ENCODE results near the gene PARD3.

GRCh38 chr10:34358729-34359434 is 456.2 kb downstream of the PARD3 start:
- TF ChIP-seq CTCF (IDR thresholded peaks at IDR 0.05) (no peak), POLR2A (IDR thresholded peaks at IDR 0.05) (no peak), EP300 (IDR thresholded peaks at IDR 0.05; ENCODE audit: low read depth) (no peak), POLR2AphosphoS5 (IDR thresholded peaks at IDR 0.05) (no peak)
